ENCODE results near the gene NACA.

DNA sequence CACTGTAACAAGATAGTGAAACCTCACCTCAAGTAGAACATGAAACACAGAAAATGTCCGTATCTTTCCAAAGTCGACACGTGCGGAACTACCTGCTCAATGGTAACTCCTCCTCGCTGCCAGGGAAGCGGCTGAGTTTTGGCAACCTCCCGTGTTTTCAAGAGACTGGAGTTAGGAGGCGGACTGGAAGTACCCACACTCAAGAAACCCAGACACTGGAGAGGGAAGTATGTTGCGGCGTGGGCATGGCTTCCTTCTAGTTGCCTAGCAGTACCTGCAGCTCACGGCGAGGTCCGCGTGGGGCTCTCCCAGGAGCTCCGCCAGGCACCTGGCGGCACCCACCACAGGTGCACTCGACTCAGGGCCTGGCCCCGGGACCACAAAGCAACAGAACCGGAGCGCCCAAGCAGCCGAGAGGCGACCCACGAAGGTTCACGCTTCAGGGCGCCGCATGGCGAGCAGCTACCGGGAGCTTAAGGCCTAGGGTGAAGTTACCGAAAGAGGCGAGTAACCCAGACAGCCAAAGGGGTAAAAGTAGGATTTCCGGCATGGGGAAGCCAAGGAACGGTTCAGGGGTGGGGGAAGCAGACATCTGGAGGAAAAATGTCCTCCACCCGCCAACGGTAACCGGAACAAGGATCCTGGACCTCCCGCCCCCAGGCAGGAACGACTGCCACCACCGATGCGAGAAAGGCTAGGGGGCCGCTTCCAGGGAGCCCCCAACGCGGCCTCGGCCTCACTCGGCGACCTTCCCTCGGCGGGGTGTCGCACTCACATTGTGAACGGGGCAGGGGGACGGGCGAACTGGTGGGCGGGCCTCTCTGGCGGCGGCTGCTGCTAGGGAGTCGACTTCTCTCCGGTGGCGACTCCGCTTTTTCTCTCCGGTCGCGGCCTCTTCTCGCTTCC is 37.6 kb downstream of the NACA start:
- TF ChIP-seq, protein P1, sequence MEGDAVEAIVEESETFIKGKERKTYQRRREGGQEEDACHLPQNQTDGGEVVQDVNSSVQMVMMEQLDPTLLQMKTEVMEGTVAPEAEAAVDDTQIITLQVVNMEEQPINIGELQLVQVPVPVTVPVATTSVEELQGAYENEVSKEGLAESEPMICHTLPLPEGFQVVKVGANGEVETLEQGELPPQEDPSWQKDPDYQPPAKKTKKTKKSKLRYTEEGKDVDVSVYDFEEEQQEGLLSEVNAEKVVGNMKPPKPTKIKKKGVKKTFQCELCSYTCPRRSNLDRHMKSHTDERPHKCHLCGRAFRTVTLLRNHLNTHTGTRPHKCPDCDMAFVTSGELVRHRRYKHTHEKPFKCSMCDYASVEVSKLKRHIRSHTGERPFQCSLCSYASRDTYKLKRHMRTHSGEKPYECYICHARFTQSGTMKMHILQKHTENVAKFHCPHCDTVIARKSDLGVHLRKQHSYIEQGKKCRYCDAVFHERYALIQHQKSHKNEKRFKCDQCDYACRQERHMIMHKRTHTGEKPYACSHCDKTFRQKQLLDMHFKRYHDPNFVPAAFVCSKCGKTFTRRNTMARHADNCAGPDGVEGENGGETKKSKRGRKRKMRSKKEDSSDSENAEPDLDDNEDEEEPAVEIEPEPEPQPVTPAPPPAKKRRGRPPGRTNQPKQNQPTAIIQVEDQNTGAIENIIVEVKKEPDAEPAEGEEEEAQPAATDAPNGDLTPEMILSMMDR (IDR thresholded peaks at IDR 0.05) = no peak
- TF ChIP-seq POLR2A (IDR thresholded peaks at IDR 0.05) (no peak), POLR2AphosphoS5 (IDR thresholded peaks at IDR 0.05; ENCODE audit: insufficient read depth in 1 of 2, low read depth in 1 of 2) (no peak)

All from vagina (tissue), 2 donors.